NCI-H446 (cell line): Measurements from ENCODE around the gene TMPRSS11A.

Experiments used
- DNase-seq, 2 experiments: peaks; one replicate each; lab custom pipeline; 2025; lab: John Stamatoyannopoulos, UW

Gene TMPRSS11A, protein sequence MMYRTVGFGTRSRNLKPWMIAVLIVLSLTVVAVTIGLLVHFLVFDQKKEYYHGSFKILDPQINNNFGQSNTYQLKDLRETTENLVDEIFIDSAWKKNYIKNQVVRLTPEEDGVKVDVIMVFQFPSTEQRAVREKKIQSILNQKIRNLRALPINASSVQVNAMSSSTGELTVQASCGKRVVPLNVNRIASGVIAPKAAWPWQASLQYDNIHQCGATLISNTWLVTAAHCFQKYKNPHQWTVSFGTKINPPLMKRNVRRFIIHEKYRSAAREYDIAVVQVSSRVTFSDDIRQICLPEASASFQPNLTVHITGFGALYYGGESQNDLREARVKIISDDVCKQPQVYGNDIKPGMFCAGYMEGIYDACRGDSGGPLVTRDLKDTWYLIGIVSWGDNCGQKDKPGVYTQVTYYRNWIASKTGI

GRCh38 chr4:67963356-67963755 is at the start of gene TMPRSS11A:
Gene TMPRSS11A (minus strand): TSS chr4:67963493. CDS start chr4:67963393, 100 bp downstream.
- no peak for DNase-seq

DNA sequence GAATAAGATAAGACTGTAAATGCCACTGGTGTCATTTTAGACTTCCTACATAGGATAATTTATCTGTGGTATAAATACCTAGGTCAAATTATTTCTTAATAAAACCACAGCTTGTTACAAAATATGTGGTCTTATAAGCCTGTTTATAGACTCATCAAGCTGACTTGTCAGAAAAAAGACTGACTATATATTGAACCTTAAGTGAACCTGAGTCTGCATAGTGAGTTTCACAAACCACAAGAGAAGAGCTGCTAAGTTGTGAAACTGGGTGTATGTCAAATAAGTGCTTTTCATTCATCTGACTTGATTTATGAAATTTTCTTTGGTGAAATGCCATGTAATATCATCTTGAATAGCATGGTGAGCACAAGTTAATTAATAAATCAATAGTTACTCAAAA is 48.4 kb upstream of the TMPRSS11A start:
- no peak for DNase-seq

DNA sequence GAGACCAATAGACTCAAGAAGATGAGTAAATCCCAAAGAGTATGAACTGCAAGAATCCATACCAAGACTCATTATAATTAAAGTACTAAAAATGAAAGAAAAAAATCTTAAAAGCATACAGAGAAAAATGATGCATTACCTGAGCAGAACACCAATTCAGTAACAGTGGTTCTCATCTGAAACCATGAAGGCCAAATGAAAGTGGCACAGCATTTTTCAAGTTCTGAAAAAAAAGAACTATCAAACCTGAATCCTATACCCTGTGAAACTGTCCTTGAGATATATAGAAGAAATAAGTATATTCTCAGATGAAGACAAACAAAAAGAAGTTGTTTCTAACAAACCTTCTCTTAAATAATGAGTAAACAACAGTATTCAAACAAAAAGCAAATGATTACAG is 39.6 kb upstream of the TMPRSS11A start:
- no peak for DNase-seq

GRCh38 chr4:67996127-67996526 is 32.8 kb upstream of the TMPRSS11A start:
- DNase-seq: no peak

DNA sequence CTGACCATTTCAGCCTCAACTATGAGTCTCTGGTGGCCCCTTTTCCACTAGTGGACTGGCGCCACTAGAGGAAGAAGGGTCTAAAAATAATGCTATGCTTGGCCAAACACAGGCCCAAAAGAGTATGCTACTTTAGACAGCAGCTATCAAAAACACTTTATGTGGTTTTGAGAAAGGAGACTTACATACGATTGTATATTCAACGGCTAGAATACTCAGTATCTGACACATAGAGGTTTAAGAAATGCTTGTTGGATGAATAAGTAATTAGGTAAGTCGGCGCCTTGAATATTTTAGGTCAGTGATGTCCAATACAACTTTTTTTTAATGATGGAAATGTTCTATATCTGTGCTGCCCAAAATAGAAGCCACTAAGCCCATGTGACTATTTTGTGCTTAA is 25.7 kb upstream of the TMPRSS11A start:
- DNase-seq: no peak

GRCh38 chr4:67983333-67983732 is 20.0 kb upstream of the TMPRSS11A start:
- DNase-seq: no peak

- no peak for DNase-seq
Measured at GRCh38 chr4:67980512-67980911, 17.2 kb upstream of the TMPRSS11A start.

GRCh38 chr4:67973608-67974007 is 10.3 kb upstream of the TMPRSS11A start:
- DNase-seq: no peak

DNA sequence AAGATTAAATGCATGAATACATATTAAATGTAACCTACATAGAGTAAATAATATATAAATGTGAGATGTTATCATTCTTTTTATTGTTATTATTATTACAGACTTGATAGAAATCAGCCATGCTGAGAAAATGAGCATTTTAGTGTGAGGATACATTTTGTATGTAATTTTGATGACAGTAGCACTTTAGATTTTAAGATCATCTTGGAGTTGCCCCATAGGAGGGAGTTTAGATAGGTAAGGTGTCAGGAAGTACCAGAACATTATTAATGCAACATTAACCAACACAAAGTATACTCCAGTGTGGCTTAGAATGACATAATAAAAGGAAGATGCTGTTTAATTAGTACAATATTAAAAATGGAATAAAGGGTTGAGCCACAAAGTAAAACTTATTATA is 8.4 kb downstream of the TMPRSS11A start:
- DNase-seq: no peak

- DNase-seq: no peak
Measured at GRCh38 chr4:67941074-67941473, 22.2 kb downstream of the TMPRSS11A start.

DNA sequence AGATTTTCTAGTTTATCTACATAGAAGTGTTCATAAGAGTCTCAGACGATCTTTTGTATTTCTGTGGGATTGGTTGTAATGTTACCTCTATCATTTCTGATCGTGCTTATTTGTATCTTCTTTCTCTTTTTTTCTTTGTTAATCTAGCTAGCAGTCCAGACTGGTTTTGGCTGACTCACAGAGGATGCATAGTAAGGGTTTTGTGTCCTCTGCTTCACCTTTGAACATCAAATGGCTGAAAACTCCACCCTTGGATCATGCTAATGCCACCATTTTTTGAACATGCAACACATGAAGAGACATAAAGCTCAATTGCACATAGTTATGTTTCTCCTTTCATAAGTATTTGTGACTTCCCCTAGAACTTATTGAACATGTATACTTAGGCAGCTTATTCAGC is 22.8 kb downstream of the TMPRSS11A start:
- no peak for DNase-seq

GRCh38 chr4:67939195-67939594 is 24.1 kb downstream of the TMPRSS11A start:
- no peak for DNase-seq

GRCh38 chr4:67935888-67936287 is 27.4 kb downstream of the TMPRSS11A start:
- no peak for DNase-seq

DNA sequence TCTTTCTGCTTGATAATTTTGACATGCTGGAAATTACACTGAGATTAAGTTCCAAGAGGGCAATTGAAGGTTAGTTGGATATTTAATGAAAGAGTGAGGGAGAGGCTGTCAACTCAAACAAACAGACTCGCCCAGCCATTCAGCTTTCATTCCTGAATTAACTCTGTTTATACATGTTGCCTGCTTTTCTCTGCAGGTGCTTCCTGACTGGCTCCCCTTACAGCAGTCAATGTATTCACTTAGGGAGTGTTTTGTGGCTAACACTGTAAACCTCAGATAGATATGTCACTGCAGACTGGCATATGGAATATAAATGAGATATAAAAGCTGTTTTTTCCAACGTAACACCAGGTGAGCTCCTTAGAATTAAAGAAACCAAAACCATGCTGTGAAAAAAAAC is 28.7 kb downstream of the TMPRSS11A start:
- DNase-seq: no peak

DNA sequence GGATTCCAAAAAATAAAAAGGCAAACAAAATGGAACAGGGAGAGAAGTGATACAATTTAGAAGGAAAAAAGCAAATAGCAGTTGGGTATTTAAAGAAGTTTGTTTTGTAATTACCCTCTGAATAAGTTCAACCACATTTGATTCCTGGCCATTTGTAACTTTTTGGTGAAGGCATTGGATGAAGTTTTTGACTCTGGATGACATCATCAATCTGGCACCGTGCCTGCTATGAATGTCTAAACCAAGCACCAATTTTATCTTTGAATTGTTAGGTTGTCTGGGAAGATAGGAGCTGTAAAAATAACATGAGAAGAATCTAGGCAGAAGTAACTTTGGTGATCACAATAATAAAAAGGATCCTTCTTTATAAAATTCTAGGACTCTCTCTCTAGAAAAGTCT is 29.5 kb downstream of the TMPRSS11A start:
- no peak for DNase-seq

DNA sequence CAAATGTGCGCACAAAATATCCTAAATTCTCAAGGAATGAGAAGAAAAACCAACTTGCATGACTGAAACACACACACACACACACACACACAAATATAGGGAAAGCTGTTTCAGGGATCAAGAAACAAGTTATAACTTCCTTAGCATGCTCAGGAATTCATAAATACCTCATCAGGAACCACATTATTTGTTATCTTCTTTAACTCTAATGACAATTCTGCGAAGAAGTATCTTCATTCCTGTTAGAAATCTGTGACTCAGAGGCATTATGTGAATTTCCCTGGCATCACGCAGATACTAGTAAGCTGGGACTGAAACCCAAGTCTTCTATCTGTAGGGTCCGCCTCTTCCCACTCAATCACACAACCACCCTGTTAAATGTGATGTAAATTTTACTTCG is 30.3 kb downstream of the TMPRSS11A start:
- no peak for DNase-seq

- DNase-seq: no peak
Measured at GRCh38 chr4:67931256-67931655, 32.0 kb downstream of the TMPRSS11A start.

DNA sequence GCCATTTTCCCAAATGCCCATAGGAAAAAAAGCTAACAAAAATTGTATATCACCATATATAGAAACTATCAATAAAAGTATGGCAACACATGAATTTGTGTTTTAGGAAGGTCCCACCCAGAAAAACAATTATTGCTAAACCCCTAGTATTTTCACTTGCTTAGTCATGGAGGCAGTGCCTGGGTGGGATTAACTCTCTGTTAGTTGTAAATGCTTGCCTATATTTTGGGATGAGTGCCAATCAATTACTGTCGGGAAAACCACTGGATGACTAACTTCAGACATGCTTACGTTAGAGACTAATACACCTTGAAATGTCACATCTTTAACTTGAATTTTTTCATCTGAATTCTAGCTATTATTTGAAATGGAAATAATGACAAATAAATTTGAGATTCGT is 33.9 kb downstream of the TMPRSS11A start:
- no peak for DNase-seq

DNA sequence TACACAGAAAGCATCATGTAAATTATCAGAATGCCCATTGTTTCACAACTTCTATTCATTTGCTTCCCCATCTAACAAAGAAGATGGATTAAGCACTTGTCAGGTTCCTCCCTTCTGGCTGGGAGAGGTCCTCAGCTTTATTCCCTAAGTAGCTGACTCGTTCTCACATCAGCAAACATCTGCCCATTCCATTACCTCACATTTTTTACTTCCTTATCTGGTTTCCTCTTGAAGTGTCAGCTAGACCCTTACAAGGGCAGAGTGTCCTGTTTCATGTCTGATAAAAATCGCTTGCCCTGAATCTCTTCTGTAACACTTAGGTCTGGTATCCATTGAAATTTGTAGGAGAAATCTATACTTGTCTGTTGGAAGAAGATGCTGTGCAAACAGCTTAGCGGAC is 34.7 kb downstream of the TMPRSS11A start:
- DNase-seq: no peak

GRCh38 chr4:67927251-67927650 is 36.0 kb downstream of the TMPRSS11A start:
- DNase-seq: no peak

- DNase-seq: no peak
Measured at GRCh38 chr4:67926485-67926884, 36.8 kb downstream of the TMPRSS11A start.

- no peak for DNase-seq
Measured at GRCh38 chr4:67922697-67923096, 40.6 kb downstream of the TMPRSS11A start.

DNA sequence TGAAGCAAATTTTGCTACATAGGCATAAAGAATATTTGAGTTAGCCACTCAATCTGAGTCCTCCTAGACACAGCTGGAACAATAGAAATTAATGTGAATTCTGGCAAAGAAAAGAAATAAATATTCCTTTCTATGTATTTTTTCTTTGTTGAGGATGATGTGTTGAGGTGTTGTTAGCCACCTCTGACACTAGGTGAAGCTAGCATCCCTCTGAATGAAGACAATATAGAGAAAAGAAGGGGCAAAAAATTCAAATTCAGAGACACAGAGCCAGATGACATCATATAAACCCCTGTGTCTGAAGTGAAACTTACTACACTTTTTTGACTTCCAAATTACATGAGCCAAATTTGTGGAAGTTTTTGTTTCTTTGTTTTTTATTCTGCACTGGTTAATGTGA is 44.9 kb downstream of the TMPRSS11A start:
- no peak for DNase-seq

- no peak for DNase-seq
Measured at GRCh38 chr4:67915400-67915966, 47.8 kb downstream of the TMPRSS11A start.
